H1 (cell line): ENCODE measurements around the gene DBNL.
"Not testable (repeated sequence)": the region's sequence is repeated elsewhere in the genome, so short reads cannot be mapped to it uniquely, and the experiment has no call there.

Source experiments
- CTCF ChIP-seq, 3 experiments: IDR thresholded peaks; 1 replicate in 2 of 3; 2 replicates in 1 of 3; pipeline versions ENCODE4 v1.5.1 to v1.6.1; 2011; ENCODE audit warnings: low read length in 3 of 3, mild to moderate bottlenecking in 3 of 3, inconsistent platforms in 2 of 3, low read depth in 1 of 3, moderate library complexity in 1 of 3; ENCODE audit not compliant: insufficient read depth in 1 of 3; ENCODE audit errors: control extremely low read depth in 1 of 3
- POLR2A ChIP-seq, 2 experiments: IDR thresholded peaks; 1 replicate in 1 of 2; 2 replicates in 1 of 2; pipeline ENCODE4 v1.6.1; 2011; ENCODE audit warnings: low read depth in 2 of 2, low read length in 2 of 2, mild to moderate bottlenecking in 2 of 2; ENCODE audit errors: control extremely low read depth in 1 of 2

GRCh38 chr7:44036364-44036763, 8.1 kb upstream of the DBNL start:
- TF ChIP-seq POLR2A (IDR thresholded peaks at IDR 0.05; ENCODE audit: control extremely low read depth in 1 of 2, low read depth in 2 of 2, low read length in 2 of 2); CTCF (IDR thresholded peaks at IDR 0.05; ENCODE audit: control extremely low read depth in 1 of 3, insufficient read depth in 1 of 3, low read depth in 1 of 3, low read length in 3 of 3): not testable (repeated sequence)
